B cell (primary cell): ENCODE data around the gene TRIP4.

Experiments
- CTCF ChIP-seq: fragments of 200-600 bp; IDR thresholded peaks from one replicate; pipeline ENCODE4 v1.8.0; 2022; ENCODE audit warnings: antibody characterized with exemption, mild to moderate bottlenecking
- EZH2 ChIP-seq: IDR thresholded peaks from 2 replicates; pipeline ENCODE4 v1.6.1; 2012; ENCODE audit warnings: borderline replicate concordance, low read depth, mild to moderate bottlenecking, moderate library complexity, low read length; ENCODE audit not compliant: insufficient read depth, poor library complexity, severe bottlenecking

DNA sequence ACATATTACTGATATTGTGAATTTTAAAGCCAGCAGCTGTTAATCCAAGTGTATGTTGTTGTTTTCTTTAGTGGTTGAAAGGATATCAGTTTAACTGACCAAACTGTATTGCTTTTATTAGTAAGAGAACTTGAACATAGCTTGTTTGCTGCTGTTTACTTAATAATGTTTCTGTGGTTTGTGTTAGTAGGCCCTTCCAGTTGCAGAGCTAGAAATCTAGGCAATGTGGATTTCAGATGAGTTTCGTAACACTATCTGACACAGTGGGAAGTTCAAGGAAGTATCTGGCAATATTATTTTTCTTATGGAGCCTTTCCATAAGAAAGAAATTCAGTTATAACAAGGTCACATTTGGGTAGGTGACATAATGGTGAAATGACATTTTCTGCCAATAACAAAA is 91.2 kb downstream of the TRIP4 start:
- no peak for TF ChIP-seq CTCF
- no peak for TF ChIP-seq EZH2
